Fibroblast of lung (primary cell): Measurements from ENCODE around the gene CHCHD2.

Source experiments
- EZH2 ChIP-seq: IDR thresholded peaks from 2 replicates; pipeline ENCODE4 v1.5.1; 2012; ENCODE audit warnings: low read length, control low read depth, mild to moderate bottlenecking; ENCODE audit errors: missing control alignments
- TF ChIP-seq, protein P1 (sequence below), 2 donors: IDR thresholded peaks in 1 of 2; conservative IDR thresholded peaks in 1 of 2; 1 replicate in 1 of 2; 2 replicates in 1 of 2; pipeline ENCODE4 v1.5.1; 2011 to 2012; ENCODE audit warnings: low read length in 2 of 2, control low read depth in 1 of 2, inconsistent platforms in 1 of 2, low read depth in 1 of 2, mild to moderate bottlenecking in 1 of 2

DNA sequence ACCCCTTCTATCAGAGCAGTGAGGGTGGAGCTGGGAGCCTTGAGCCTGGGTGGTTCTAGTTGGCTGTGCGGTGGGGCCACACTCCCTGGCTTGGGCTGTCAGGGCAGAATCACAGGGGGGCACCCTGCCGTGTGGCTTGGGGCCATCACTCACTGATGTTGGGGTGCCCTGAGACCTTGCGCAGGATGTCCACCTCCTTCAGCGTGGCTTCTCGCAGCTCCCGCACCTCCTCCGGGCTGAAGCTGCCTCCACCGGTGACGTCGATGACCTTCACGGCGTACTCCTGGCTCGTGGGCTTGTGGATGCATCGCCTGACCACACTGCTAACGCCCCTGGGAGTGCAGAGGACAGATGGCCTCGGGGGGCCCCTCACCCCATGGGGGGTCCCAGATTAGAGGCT lies 18.8 kb downstream of the CHCHD2 start:
- TF ChIP-seq, protein P1, sequence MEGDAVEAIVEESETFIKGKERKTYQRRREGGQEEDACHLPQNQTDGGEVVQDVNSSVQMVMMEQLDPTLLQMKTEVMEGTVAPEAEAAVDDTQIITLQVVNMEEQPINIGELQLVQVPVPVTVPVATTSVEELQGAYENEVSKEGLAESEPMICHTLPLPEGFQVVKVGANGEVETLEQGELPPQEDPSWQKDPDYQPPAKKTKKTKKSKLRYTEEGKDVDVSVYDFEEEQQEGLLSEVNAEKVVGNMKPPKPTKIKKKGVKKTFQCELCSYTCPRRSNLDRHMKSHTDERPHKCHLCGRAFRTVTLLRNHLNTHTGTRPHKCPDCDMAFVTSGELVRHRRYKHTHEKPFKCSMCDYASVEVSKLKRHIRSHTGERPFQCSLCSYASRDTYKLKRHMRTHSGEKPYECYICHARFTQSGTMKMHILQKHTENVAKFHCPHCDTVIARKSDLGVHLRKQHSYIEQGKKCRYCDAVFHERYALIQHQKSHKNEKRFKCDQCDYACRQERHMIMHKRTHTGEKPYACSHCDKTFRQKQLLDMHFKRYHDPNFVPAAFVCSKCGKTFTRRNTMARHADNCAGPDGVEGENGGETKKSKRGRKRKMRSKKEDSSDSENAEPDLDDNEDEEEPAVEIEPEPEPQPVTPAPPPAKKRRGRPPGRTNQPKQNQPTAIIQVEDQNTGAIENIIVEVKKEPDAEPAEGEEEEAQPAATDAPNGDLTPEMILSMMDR (conservative IDR thresholded peaks at IDR 0.05 in 1 of 2, IDR thresholded peaks at IDR 0.05 in 1 of 2; ENCODE audit: low read depth in 1 of 2, low read length in 2 of 2): no peak
- TF ChIP-seq EZH2: no peak
